ENCODE data around the gene ARF1. TPM values are rescaled to one million over a fixed set of nuclear protein-coding genes. Genes with fewer than 3 reads are reported as not detected.

ARF1 gene
- total RNA-seq, 1 donor from 2014 or later, result 339 TPM

- H3K27ac Mint-ChIP-seq (ENCODE audit: unreplicated experiment), result no peak overlapping the region
- peaks cover 2% of the 10 kb centered on the region for H3K36me3 Mint-ChIP-seq (ENCODE audit: low read depth)
- no peak for TF ChIP-seq CTCF (IDR thresholded peaks at IDR 0.05)
- H3K4me1 Mint-ChIP-seq (ENCODE audit: low read depth), result no peaks in the 10 kb centered on the region
- H3K27me3 Mint-ChIP-seq (ENCODE audit: low read depth), result peaks cover 48% of the 10 kb centered on the region
- H3K4me3 Mint-ChIP-seq (ENCODE audit: unreplicated experiment), result no peak overlapping the region
- H3K9me3 Mint-ChIP-seq (ENCODE audit: low read depth), result peaks cover 5% of the 10 kb centered on the region
- DNase-seq (ENCODE audit: low spot score), result peak; percentile 84
These were observed 31.8 kb upstream of the ARF1 start for GRCh38 chr1:228050571-228051231.

DNA sequence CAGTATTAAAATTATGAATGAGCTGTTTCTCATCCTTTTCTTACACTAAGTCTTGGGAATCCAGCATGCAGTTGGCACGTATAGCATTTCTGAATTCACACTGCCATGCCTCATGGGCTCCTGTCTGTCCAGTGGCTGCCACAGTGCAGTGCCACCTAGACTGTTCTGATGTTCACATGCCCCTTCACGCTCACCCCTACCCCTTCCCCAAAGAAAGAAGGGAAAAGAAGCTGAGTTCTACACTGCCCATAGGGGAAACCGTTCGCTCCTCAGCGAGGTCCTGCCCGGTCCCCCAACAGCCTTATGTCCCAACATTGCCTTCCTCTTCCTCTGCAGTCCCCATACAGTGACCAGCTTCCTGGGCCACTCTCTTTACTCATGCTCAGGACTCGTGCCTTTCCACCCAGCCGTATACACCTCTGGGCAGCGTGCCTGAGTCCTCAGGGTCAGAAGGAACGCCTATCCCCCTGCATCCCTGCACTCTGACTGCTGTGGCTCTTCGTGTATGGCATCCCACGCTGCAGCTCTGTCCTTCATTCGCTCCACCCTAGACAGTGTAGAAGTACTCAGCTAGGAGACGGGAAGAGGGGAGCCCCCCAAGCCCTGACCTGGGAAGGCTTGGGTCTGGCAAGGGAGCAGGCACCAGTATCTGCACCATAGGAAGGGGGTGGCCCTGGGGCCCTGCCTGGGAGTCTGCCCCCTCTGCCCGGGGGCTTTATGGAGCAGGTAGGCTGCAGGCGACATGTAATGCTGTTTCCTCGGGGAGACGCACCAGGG lies 24.1 kb upstream of the ARF1 start:
- peaks cover 2% of the 10 kb centered on the region for H3K36me3 Mint-ChIP-seq (ENCODE audit: low read depth)
- no peak overlapping the region for H3K4me3 Mint-ChIP-seq (ENCODE audit: unreplicated experiment)
- no peak overlapping the region for H3K27ac Mint-ChIP-seq (ENCODE audit: unreplicated experiment)
- peaks cover 9% of the 10 kb centered on the region for H3K4me1 Mint-ChIP-seq (ENCODE audit: low read depth)
- DNase-seq (ENCODE audit: low spot score), result peak; percentile 78
- no peak for TF ChIP-seq CTCF (IDR thresholded peaks at IDR 0.05)
- peaks cover 8% of the 10 kb centered on the region for H3K9me3 Mint-ChIP-seq (ENCODE audit: low read depth)
- H3K27me3 Mint-ChIP-seq (ENCODE audit: low read depth), result peaks cover 47% of the 10 kb centered on the region

- Mint-ChIP-seq H3K27ac (ENCODE audit: unreplicated experiment) (no peak overlapping the region), H3K36me3 (ENCODE audit: low read depth) (no peaks in the 10 kb centered on the region), H3K4me3 (ENCODE audit: unreplicated experiment) (no peak overlapping the region), H3K4me1 (ENCODE audit: low read depth) (peaks cover 9% of the 10 kb centered on the region), H3K27me3 (ENCODE audit: low read depth) (peaks cover 44% of the 10 kb centered on the region), H3K9me3 (ENCODE audit: low read depth) (peaks cover 8% of the 10 kb centered on the region)
- TF ChIP-seq CTCF (IDR thresholded peaks at IDR 0.05), result no peak
- DNase-seq (ENCODE audit: low spot score), result peak; percentile 79
These were observed 23.4 kb upstream of the ARF1 start for GRCh38 chr1:228058949-228059633.

GRCh38 chr1:228059634-228060457 lies 22.7 kb upstream of the ARF1 start:
- TF ChIP-seq CTCF (IDR thresholded peaks at IDR 0.05), result no peak
- H3K27me3 Mint-ChIP-seq (ENCODE audit: low read depth), result peaks cover 43% of the 10 kb centered on the region
- peaks cover 6% of the 10 kb centered on the region for H3K9me3 Mint-ChIP-seq (ENCODE audit: low read depth)
- peak; percentile 88 for DNase-seq (ENCODE audit: low spot score)
- H3K4me1 Mint-ChIP-seq (ENCODE audit: low read depth), result peaks cover 9% of the 10 kb centered on the region
- H3K27ac Mint-ChIP-seq (ENCODE audit: unreplicated experiment), result no peak overlapping the region
- H3K36me3 Mint-ChIP-seq (ENCODE audit: low read depth), result no peaks in the 10 kb centered on the region
- H3K4me3 Mint-ChIP-seq (ENCODE audit: unreplicated experiment), result no peak overlapping the region

Measured in chondrocyte (in vitro differentiated cells).